Measurements from ENCODE around the gene TRPV5.

The TRPV5 gene

DNA sequence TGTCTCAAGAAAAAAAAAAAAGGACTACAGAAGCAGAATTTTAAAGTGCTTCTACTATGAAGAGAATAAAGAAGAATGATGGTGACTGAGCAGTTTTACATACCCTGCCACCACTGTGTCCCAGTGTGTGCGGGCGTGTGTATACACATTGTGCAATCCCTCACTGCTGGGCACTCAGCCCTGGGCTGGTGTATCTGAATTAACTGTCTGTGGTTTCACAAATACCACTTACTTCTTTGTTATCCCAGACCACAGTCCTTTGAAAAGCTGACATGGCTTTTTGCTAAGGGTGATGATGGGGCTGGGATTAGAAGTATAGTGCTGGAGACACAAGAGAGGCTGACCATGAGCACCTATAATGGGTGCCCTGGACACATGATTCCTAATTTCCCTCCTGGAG, 26.9 kb downstream of the TRPV5 start:
- no peak for TF ChIP-seq SUZ12 (IDR thresholded peaks at IDR 0.05)
- TF ChIP-seq LEF1 (IDR thresholded peaks at IDR 0.05; ENCODE audit: borderline replicate concordance): no peak
- TF ChIP-seq L3MBTL2 (conservative IDR thresholded peaks at IDR 0.05): no peak
- no peak for TF ChIP-seq HDGF (IDR thresholded peaks at IDR 0.05; ENCODE audit: borderline replicate concordance)
- no peak for TF ChIP-seq FOXM1 (IDR thresholded peaks at IDR 0.05; ENCODE audit: borderline replicate concordance)
- TF ChIP-seq NFRKB (IDR thresholded peaks at IDR 0.05): no peak
- ChIA-PET POLR2A (no interaction called here), CTCF (no interaction called here)
- DNase-seq (ENCODE audit: extremely low spot score): no peak

DNA sequence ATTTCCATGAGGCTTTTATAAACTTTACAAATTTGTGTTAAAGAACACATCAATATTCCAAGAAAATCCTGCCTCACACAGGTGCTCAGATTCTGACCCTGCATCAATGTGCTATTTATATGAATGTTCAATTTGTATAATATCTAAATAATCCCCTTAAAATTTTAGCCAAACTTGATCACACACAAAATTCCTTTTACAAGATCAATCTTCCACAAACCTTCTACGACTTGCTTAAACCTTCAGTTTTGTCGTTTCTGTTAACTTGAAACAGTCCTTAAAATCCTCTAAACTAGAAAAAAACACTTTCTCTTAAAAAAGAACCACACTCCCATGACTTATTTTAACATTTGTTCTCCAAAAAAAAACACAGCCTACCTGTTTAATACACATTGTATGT, 27.8 kb downstream of the TRPV5 start:
- POLR2A ChIA-PET: no interaction called here
- no peak for TF ChIP-seq FOXM1 (IDR thresholded peaks at IDR 0.05; ENCODE audit: borderline replicate concordance)
- no peak for TF ChIP-seq NFRKB (IDR thresholded peaks at IDR 0.05)
- TF ChIP-seq, protein P1, sequence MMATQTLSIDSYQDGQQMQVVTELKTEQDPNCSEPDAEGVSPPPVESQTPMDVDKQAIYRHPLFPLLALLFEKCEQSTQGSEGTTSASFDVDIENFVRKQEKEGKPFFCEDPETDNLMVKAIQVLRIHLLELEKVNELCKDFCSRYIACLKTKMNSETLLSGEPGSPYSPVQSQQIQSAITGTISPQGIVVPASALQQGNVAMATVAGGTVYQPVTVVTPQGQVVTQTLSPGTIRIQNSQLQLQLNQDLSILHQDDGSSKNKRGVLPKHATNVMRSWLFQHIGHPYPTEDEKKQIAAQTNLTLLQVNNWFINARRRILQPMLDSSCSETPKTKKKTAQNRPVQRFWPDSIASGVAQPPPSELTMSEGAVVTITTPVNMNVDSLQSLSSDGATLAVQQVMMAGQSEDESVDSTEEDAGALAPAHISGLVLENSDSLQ (IDR thresholded peaks at IDR 0.05): no peak
- no peak for DNase-seq (ENCODE audit: extremely low spot score)
- CTCF ChIA-PET: no interaction called here

DNA sequence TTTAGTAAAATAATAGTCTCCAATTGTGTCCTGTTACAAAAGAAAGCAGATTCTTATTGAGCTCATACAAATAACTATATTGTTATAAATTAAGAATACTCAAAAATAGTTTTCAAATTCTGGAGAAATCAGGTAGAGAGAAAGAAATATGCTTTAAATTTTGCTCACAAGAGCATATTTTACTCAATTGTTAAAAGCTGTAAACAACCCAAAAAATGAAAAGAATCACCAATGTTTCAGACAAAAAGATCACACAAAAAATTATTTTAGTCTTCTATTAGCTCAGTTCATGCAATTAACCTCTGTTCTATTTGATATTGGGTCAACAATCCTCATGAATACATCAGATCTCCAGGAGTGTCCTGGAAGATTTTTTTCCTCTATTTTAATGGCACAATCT, 29.4 kb downstream of the TRPV5 start:
- ChIA-PET POLR2A (no interaction called here), CTCF (no interaction called here)
- no peak for TF ChIP-seq ZNF384 (IDR thresholded peaks at IDR 0.05)
- TF ChIP-seq ELF4 (IDR thresholded peaks at IDR 0.05): no peak
- no peak for TF ChIP-seq HDGF (IDR thresholded peaks at IDR 0.05; ENCODE audit: borderline replicate concordance)
- no peak for TF ChIP-seq SP1 (IDR thresholded peaks at IDR 0.05)
- no peak for TF ChIP-seq TARDBP (IDR thresholded peaks at IDR 0.05)
- no peak for TF ChIP-seq FOXA1 (IDR thresholded peaks at IDR 0.05)
- TF ChIP-seq, protein P1 (IDR thresholded peaks at IDR 0.05): no peak
- no peak for TF ChIP-seq LEF1 (IDR thresholded peaks at IDR 0.05; ENCODE audit: borderline replicate concordance)
- no peak for TF ChIP-seq FOXK2 (IDR thresholded peaks at IDR 0.05)
- no peak for TF ChIP-seq BHLHE40 (IDR thresholded peaks at IDR 0.05; ENCODE audit: borderline replicate concordance)
- no peak for TF ChIP-seq NFRKB (IDR thresholded peaks at IDR 0.05)
- no peak for TF ChIP-seq L3MBTL2 (conservative IDR thresholded peaks at IDR 0.05)
- TF ChIP-seq ARNT (IDR thresholded peaks at IDR 0.05): no peak
- no peak for TF ChIP-seq CTBP1 (IDR thresholded peaks at IDR 0.05; ENCODE audit: borderline replicate concordance)
- TF ChIP-seq SUZ12 (IDR thresholded peaks at IDR 0.05): no peak
- TF ChIP-seq FOXM1 (IDR thresholded peaks at IDR 0.05; ENCODE audit: borderline replicate concordance): no peak
- DNase-seq (ENCODE audit: extremely low spot score): no peak

DNA sequence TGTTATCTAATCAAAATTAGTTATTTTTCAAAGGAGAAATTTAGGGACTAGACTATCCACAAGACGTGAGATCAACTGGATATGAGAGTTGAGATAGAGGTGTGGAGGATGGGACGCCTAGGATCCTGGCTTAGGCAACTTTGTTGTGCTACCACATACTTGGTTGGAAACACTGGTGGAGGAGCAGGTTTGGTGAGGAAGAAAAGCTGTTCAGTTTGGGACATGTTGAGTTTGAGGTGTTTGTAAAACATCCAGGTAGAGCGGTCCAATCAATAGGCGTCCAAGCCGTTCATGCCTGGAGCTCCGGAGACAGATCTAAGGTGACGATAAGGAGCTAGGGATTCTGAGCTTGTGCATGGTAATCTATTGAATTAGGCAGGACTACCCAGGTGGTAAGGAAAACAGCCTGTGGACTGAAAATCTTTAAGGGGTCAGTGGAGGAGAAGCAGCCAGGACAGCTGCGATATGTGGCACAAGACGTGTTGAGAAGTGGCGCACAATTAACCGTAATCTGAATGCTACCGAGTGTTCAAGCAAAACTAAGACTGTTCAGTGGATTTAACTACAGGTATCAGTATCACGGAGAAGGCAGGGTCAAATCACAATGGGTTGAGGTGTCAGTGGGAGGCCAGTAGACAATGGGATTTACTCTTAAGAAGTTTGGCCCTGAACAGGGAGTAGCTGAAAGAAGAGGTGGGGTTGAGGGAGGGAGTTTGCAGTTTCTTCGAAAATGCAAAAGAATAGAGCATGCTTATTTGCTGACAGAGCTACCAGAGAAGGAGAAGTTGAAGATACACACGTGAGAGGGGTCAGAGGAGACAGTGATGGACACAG, 31.9 kb downstream of the TRPV5 start:
- no peak for DNase-seq (ENCODE audit: extremely low spot score)
- CTCF ChIA-PET: no interaction called here
- TF ChIP-seq L3MBTL2 (conservative IDR thresholded peaks at IDR 0.05): no peak
- TF ChIP-seq TARDBP (IDR thresholded peaks at IDR 0.05): no peak
- TF ChIP-seq, protein P1 (IDR thresholded peaks at IDR 0.05): no peak
- POLR2A ChIA-PET: no interaction called here

DNA sequence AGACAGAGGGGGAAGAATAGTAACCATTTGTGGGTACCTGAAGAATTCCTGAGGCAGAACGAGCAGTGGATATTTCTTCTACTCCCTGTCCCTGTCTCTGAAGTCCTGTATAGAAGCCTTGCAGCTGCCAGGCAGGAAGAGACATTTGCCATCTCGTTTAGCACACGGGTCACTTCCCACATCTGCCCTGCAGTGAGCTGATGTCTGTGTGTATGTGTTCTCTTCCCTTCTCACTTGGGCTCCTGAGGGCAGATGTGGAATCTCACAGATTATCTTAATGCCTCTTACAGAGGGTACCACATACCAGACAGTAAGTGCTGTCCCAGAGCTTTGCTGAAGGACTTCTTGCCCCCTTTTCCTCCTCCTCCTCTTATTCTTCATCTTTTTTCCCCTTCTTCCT, 33.9 kb downstream of the TRPV5 start:
- TF ChIP-seq BHLHE40 (IDR thresholded peaks at IDR 0.05; ENCODE audit: borderline replicate concordance): no peak
- no peak for TF ChIP-seq ARNT (IDR thresholded peaks at IDR 0.05)
- no peak for TF ChIP-seq HDGF (IDR thresholded peaks at IDR 0.05; ENCODE audit: borderline replicate concordance)
- TF ChIP-seq TARDBP (IDR thresholded peaks at IDR 0.05): no peak
- TF ChIP-seq SUZ12 (IDR thresholded peaks at IDR 0.05): no peak
- TF ChIP-seq CTBP1 (IDR thresholded peaks at IDR 0.05; ENCODE audit: borderline replicate concordance): no peak
- TF ChIP-seq L3MBTL2 (conservative IDR thresholded peaks at IDR 0.05): no peak
- TF ChIP-seq FOXA1 (IDR thresholded peaks at IDR 0.05): no peak
- POLR2A ChIA-PET: no interaction called here
- no peak for DNase-seq (ENCODE audit: extremely low spot score)
- CTCF ChIA-PET: interaction anchor here (0.7 to 1.2 kb wide), 2 partner anchors 315 to 365 kb away, joined by 3 to 4 read pairs; no protein-coding TSS in a partner anchor

DNA sequence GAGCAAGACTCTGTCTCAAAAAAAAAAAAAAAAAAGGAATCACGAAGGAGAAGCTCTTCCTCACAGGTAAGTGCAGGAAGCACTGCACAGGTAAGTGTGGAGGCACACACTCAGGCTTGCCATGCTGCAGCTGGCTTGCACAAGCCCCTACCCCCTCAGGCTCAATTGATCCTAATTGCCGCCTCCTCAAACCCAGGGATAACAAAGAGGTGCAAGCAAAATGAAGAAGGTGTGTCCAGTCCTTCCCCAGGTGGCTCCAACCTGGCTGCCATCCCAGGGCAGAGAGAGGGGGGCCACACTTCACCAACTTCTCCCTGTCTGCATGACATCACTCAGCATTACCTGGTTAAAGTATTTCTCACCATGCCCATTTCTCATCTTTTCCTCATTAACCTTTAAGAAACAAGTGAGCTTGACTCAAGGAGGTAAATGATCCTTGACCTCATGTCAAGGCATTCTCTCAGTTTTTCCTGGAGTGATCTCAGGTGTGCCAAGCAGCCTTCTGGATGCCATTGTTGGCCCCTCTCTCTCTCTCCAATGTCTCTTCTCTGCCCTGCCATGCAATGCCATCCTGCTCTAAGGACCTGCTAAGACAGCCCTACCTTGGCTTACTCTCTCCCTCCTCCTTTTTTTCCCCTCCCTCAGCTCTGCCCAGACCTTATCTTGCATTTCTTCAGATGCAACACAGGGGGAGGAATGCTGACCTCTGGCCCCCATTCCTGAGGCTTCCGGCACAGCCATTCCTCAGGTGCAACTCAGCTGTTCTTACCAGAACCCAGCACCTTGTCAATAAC, 35.0 kb downstream of the TRPV5 start:
- POLR2A ChIA-PET: no interaction called here
- no peak for DNase-seq (ENCODE audit: extremely low spot score)
- CTCF ChIA-PET: interaction anchor here (0.7 to 1.6 kb wide), 2 partner anchors 25 to 1079 kb away, joined by 3 to 4 read pairs; no protein-coding TSS in a partner anchor
- TF ChIP-seq CTBP1 (IDR thresholded peaks at IDR 0.05; ENCODE audit: borderline replicate concordance): no peak
- TF ChIP-seq SUZ12 (IDR thresholded peaks at IDR 0.05): no peak
- TF ChIP-seq FOXK2 (IDR thresholded peaks at IDR 0.05): no peak
- no peak for TF ChIP-seq ZNF384 (IDR thresholded peaks at IDR 0.05)
- no peak for TF ChIP-seq BHLHE40 (IDR thresholded peaks at IDR 0.05; ENCODE audit: borderline replicate concordance)
- TF ChIP-seq FOXM1 (IDR thresholded peaks at IDR 0.05; ENCODE audit: borderline replicate concordance): no peak
- no peak for TF ChIP-seq ARNT (IDR thresholded peaks at IDR 0.05)
- TF ChIP-seq HDGF (IDR thresholded peaks at IDR 0.05; ENCODE audit: borderline replicate concordance): no peak
- TF ChIP-seq, protein P1 (IDR thresholded peaks at IDR 0.05): no peak
- no peak for TF ChIP-seq L3MBTL2 (conservative IDR thresholded peaks at IDR 0.05)
- TF ChIP-seq FOXA1 (IDR thresholded peaks at IDR 0.05): no peak
- no peak for TF ChIP-seq LEF1 (IDR thresholded peaks at IDR 0.05; ENCODE audit: borderline replicate concordance)
- no peak for TF ChIP-seq TARDBP (IDR thresholded peaks at IDR 0.05)
- no peak for TF ChIP-seq ELF4 (IDR thresholded peaks at IDR 0.05)
- no peak for TF ChIP-seq NFRKB (IDR thresholded peaks at IDR 0.05)
- no peak for TF ChIP-seq SP1 (IDR thresholded peaks at IDR 0.05)
